H9 (cell line): Measurements from ENCODE around the gene OR2A5. TPM values are rescaled to one million over a fixed set of nuclear protein-coding genes. Genes with fewer than 3 reads are reported as not detected.

Source experiments
- DNase-seq: peaks from one replicate; pipeline ENCODE4 v3.0.0-alpha.2; 2017
- H2AFZ ChIP-seq: one replicate; pipeline ENCODE4 v1.6.1; 2013; ENCODE audit warnings: mild to moderate bottlenecking, low read length, control low read depth, moderate library complexity
- H2AK5ac ChIP-seq: 2 replicates; pipeline ENCODE4 v1.6.1; 2013; ENCODE audit warnings: low read length, control low read depth, mixed read lengths; ENCODE audit not compliant: insufficient read length
- H2BK120ac ChIP-seq: one replicate; pipeline ENCODE4 v1.6.1; 2013; ENCODE audit warnings: low read depth, mild to moderate bottlenecking, low read length, control low read depth, inconsistent platforms; ENCODE audit not compliant: poor library complexity, severe bottlenecking
- H2BK12ac ChIP-seq: 2 replicates; pipeline ENCODE4 v1.6.1; 2013; ENCODE audit warnings: low read length, control low read depth, mixed read lengths, low read depth; ENCODE audit not compliant: insufficient read length
- H2BK15ac ChIP-seq: 2 replicates; pipeline ENCODE4 v1.6.1; 2013; ENCODE audit warnings: low read depth, low read length, control low read depth
- H2BK20ac ChIP-seq: one replicate; pipeline ENCODE4 v1.6.1; 2013; ENCODE audit warnings: low read depth, mild to moderate bottlenecking, low read length, control low read depth, inconsistent platforms; ENCODE audit not compliant: poor library complexity, severe bottlenecking
- H2BK5ac ChIP-seq: 2 replicates; pipeline ENCODE4 v1.6.1; 2013; ENCODE audit warnings: low read length, control low read depth, mixed read lengths; ENCODE audit not compliant: insufficient read length
- H3K14ac ChIP-seq: 2 replicates; pipeline ENCODE4 v1.6.1; 2013; ENCODE audit warnings: low read length, control low read depth; ENCODE audit not compliant: insufficient read depth
- H3K18ac ChIP-seq: 2 replicates; pipeline ENCODE4 v1.6.1; 2013; ENCODE audit warnings: low read depth, mild to moderate bottlenecking, mixed read lengths, low read length, control low read depth; ENCODE audit not compliant: insufficient read length
- H3K23ac ChIP-seq: 2 replicates; pipeline ENCODE4 v1.6.1; 2013; ENCODE audit warnings: low read length, control low read depth, mixed read lengths, low read depth; ENCODE audit not compliant: insufficient read length
- H3K23me2 ChIP-seq: 2 replicates; pipeline ENCODE4 v1.6.1; 2013; ENCODE audit warnings: low read depth, mild to moderate bottlenecking, mixed read lengths, low read length, control low read depth; ENCODE audit not compliant: insufficient read length, poor library complexity, severe bottlenecking
- H3K27ac ChIP-seq: 2 replicates; pipeline ENCODE4 v1.5.1; 2013; ENCODE audit warnings: low read length, control low read depth, mixed read lengths, low read depth; ENCODE audit not compliant: insufficient read length
- H3K27me3 ChIP-seq: 2 replicates; pipeline ENCODE4 v1.6.1; 2013; ENCODE audit warnings: low read length, control low read depth, inconsistent platforms; ENCODE audit not compliant: insufficient read depth
- H3K4ac ChIP-seq: 2 replicates; pipeline ENCODE4 v1.6.1; 2013; ENCODE audit warnings: low read depth, mild to moderate bottlenecking, control low read depth, inconsistent platforms, low read length, moderate library complexity
- H3K4me1 ChIP-seq: 2 replicates; pipeline ENCODE4 v1.6.1; 2013; ENCODE audit warnings: low read length, control low read depth, inconsistent platforms; ENCODE audit not compliant: insufficient read depth
- H3K4me2 ChIP-seq: 2 replicates; pipeline ENCODE4 v1.6.1; 2013; ENCODE audit warnings: low read length, control low read depth, mixed read lengths; ENCODE audit not compliant: insufficient read length, insufficient read depth
- H3K56ac ChIP-seq: 2 replicates; pipeline ENCODE4 v1.6.1; 2013; ENCODE audit warnings: low read depth, mild to moderate bottlenecking, mixed read lengths, low read length, control low read depth; ENCODE audit not compliant: insufficient read length
- H3K79me1 ChIP-seq: 2 replicates; pipeline ENCODE4 v1.6.1; 2013; ENCODE audit warnings: low read depth, mild to moderate bottlenecking, moderate library complexity, low read length, control low read depth, inconsistent platforms; ENCODE audit not compliant: insufficient read depth, poor library complexity, severe bottlenecking
- H3K79me2 ChIP-seq: 2 replicates; pipeline ENCODE4 v1.6.1; 2013; ENCODE audit warnings: low read length, control low read depth, inconsistent platforms; ENCODE audit not compliant: insufficient read depth
- H3K9ac ChIP-seq: 2 replicates; pipeline ENCODE4 v1.6.1; 2013; ENCODE audit warnings: low read length, control low read depth, mixed read lengths; ENCODE audit not compliant: insufficient read length; ENCODE audit errors: extremely low read depth
- H3K9me3 ChIP-seq: one replicate; pipeline ENCODE4 v1.6.1; 2013; ENCODE audit warnings: low read depth, low read length, inconsistent platforms; ENCODE audit not compliant: control insufficient read depth
- H3T11ph ChIP-seq: one replicate; pipeline ENCODE4 v1.6.1; 2013; ENCODE audit warnings: mild to moderate bottlenecking, low read length, control low read depth, inconsistent platforms
- H4K20me1 ChIP-seq: one replicate; pipeline ENCODE4 v1.6.1; 2013; ENCODE audit not compliant: control insufficient read depth, insufficient read length, insufficient read depth
- H4K5ac ChIP-seq: 2 replicates; pipeline ENCODE4 v1.6.1; 2013; ENCODE audit warnings: low read depth, mild to moderate bottlenecking, mixed read lengths, low read length, control low read depth; ENCODE audit not compliant: insufficient read length
- H4K8ac ChIP-seq: replicated peaks from 2 replicates; pipeline ENCODE4 v1.6.1; 2013; ENCODE audit warnings: low read length, control low read depth, mixed read lengths, low read depth; ENCODE audit not compliant: insufficient read length
- H4K91ac ChIP-seq: 2 replicates; pipeline ENCODE4 v1.6.1; 2013; ENCODE audit warnings: low read depth, mild to moderate bottlenecking, moderate library complexity, mixed read lengths, low read length, control low read depth; ENCODE audit not compliant: insufficient read length
- H3K27ac Mint-ChIP-seq, 3 experiments: 2 replicates in 2 of 3; 3 replicates in 1 of 3; pipeline ENCODE4 v1.8.0; 2020 to 2021; ENCODE audit warnings: mixed read lengths in 3 of 3, mild to moderate bottlenecking in 1 of 3, moderate library complexity in 1 of 3
- H3K27me3 Mint-ChIP-seq: 2 replicates; pipeline ENCODE4 v1.8.0; 2021; ENCODE audit warnings: low read depth, mild to moderate bottlenecking, moderate library complexity, mixed read lengths
- H3K36me3 Mint-ChIP-seq, 3 experiments: 2 replicates in 2 of 3; 3 replicates in 1 of 3; pipeline ENCODE4 v1.8.0; 2020 to 2021; ENCODE audit warnings: low read depth in 3 of 3, mixed read lengths in 3 of 3; ENCODE audit not compliant: insufficient read depth in 1 of 3
- H3K4me1 Mint-ChIP-seq, 2 experiments: 2 replicates each; pipeline ENCODE4 v1.8.0; 2020; ENCODE audit warnings: mixed read lengths in 2 of 2
- H3K4me3 Mint-ChIP-seq, 2 experiments: 2 replicates in 1 of 2; 3 replicates in 1 of 2; pipeline ENCODE4 v1.8.0; 2020 to 2021; ENCODE audit warnings: mild to moderate bottlenecking in 2 of 2, mixed read lengths in 2 of 2, moderate library complexity in 1 of 2
- H3K9me3 Mint-ChIP-seq, 2 experiments: 2 replicates in 1 of 2; 3 replicates in 1 of 2; pipeline ENCODE4 v1.8.0; 2020; ENCODE audit warnings: mild to moderate bottlenecking in 2 of 2, mixed read lengths in 2 of 2, moderate library complexity in 1 of 2
- CTCF ChIP-seq: fragments of 200-600 bp; sonication (generic); conservative IDR thresholded peaks from 3 replicates; pipeline ENCODE4 v1.8.0; 2021; ENCODE audit warnings: antibody characterized with exemption, mild to moderate bottlenecking
- WGBS: extraction: QIAGEN DNeasy Blood & Tissue Kit; methylation state at CpG from one replicate; pipeline ENCODE4 v1.1.7; 2013; ENCODE audit warnings: missing lambda C conversion rate, low lambda C conversion rate, mixed read lengths; ENCODE audit not compliant: insufficient read length; ENCODE audit errors: extremely low coverage; 5-methylcytosine and 5-hydroxymethylcytosine counted together
- total RNA-seq: library from RNA; stranded (reverse); gene quantifications from 2 replicates; pipeline ENCODE4 v1.2.1, GENCODE V29; 2021

OR2A5 gene
- total RNA-seq, 1 experiment from 2014 or later, result not detected

GRCh38 chr7:144087230-144087629 is 38.5 kb downstream of the OR2A5 start:
- no peaks in the 10 kb centered on the region for H3K4me1 ChIP-seq
- no peak for TF ChIP-seq CTCF

More at GRCh38 chr7:144087230-144087629, 38.5 kb downstream of the OR2A5 start:
- Histone ChIP-seq H3K79me2 (no peaks in the 10 kb centered on the region), H3K23ac (no peak overlapping the region), H3K9ac (no peak overlapping the region), H2AFZ (no peak overlapping the region), H2BK5ac (no peak overlapping the region), H2BK12ac (no peak overlapping the region), H3K23me2 (peaks cover 2% of the 10 kb centered on the region), H3K56ac (no peak overlapping the region), H4K91ac (no peak overlapping the region), H2BK15ac (no peak overlapping the region), H3K9me3 (no peaks in the 10 kb centered on the region), H4K8ac (no peak overlapping the region), H4K20me1 (no peaks in the 10 kb centered on the region), H2AK5ac (no peak overlapping the region), H3K4me2 (no peak overlapping the region), H4K5ac (no peak overlapping the region), H3K27ac (no peak overlapping the region), H3K18ac (no peak overlapping the region), H3K79me1 (no peaks in the 10 kb centered on the region), H3T11ph (no peak overlapping the region), H3K14ac (no peak overlapping the region), H2BK20ac (no peak overlapping the region), H2BK120ac (no peak overlapping the region), H3K27me3 (no peaks in the 10 kb centered on the region), H3K4ac (no peak overlapping the region)
- H3K4me1 Mint-ChIP-seq, result peaks cover 2 to 3% of the 10 kb centered on the region in 2 experiments; a peak in 2 of 4 replicates
- peaks cover 0 to 11% of the 10 kb centered on the region in 2 experiments; a peak in 1 of 5 replicates for H3K9me3 Mint-ChIP-seq
- DNase-seq, result no peak
- H3K27me3 Mint-ChIP-seq, result no peaks in the 10 kb centered on the region
- no peak overlapping the region for H3K4me3 Mint-ChIP-seq
- WGBS, result no CpG with 5 or more reads among the region's 1 CpG
- H3K27ac Mint-ChIP-seq, result no peak overlapping the region
- no peaks in the 10 kb centered on the region; a peak in 1 of 7 replicates for H3K36me3 Mint-ChIP-seq
